SK-N-SH treated with all-trans-retinoic acid at 6 μM for 48 hours (cell line): Measurements from ENCODE around the gene METTL21A.

Experiments
- ARNTL ChIP-seq: fragments of 450-650 bp; formaldehyde crosslinking; IDR thresholded peaks from 2 replicates; pipeline ENCODE4 v1.5.0; 2020; ENCODE audit warnings: low read depth, mild to moderate bottlenecking, moderate library complexity, borderline replicate concordance
- BACH2 ChIP-seq: fragments of 250-450 bp; sonication (Bioruptor Pico); IDR thresholded peaks from 2 replicates; pipeline ENCODE4 v1.9.0; 2021; ENCODE audit warnings: mild to moderate bottlenecking, borderline replicate concordance
- PPARA ChIP-seq: fragments of 250-450 bp; sonication (Bioruptor Pico); IDR thresholded peaks from 2 replicates; pipeline ENCODE4 v1.5.0; 2020; ENCODE audit warnings: mild to moderate bottlenecking, borderline replicate concordance
- SNAI2 ChIP-seq: fragments of 250-450 bp; sonication (Bioruptor Pico); IDR thresholded peaks from 2 replicates; pipeline ENCODE4 v1.5.0; 2020; ENCODE audit warnings: mild to moderate bottlenecking, moderate library complexity
- ZC3H10 ChIP-seq: fragments of 250-450 bp; sonication (Bioruptor Pico); IDR thresholded peaks from 2 replicates; pipeline ENCODE4 v1.5.1; 2021; ENCODE audit warnings: mild to moderate bottlenecking, moderate library complexity
- ZFP3 ChIP-seq: fragments of 250-450 bp; sonication (Bioruptor Pico); IDR thresholded peaks from 2 replicates; pipeline ENCODE4 v1.5.0; 2020; ENCODE audit warnings: mild to moderate bottlenecking, moderate library complexity
- ZFP30 ChIP-seq: fragments of 450-650 bp; formaldehyde crosslinking; IDR thresholded peaks from 2 replicates; pipeline ENCODE4 v1.5.0; 2022; ENCODE audit warnings: mild to moderate bottlenecking, moderate library complexity
- ZNF8 ChIP-seq: fragments of 450-650 bp; formaldehyde crosslinking; IDR thresholded peaks from 2 replicates; pipeline ENCODE4 v1.5.0; 2020; ENCODE audit warnings: mild to moderate bottlenecking, moderate library complexity
- TF ChIP-seq, protein P1 (sequence below): fragments of 250-450 bp; sonication (Bioruptor Pico); IDR thresholded peaks from 2 replicates; pipeline ENCODE4 v1.5.0; 2020; ENCODE audit warnings: mild to moderate bottlenecking, moderate library complexity
- TF ChIP-seq, protein P2 (sequence below): fragments of 250-450 bp; sonication (Bioruptor Pico); IDR thresholded peaks from 2 replicates; pipeline ENCODE4 v1.5.1; 2020; ENCODE audit warnings: low read depth, mild to moderate bottlenecking, moderate library complexity

DNA sequence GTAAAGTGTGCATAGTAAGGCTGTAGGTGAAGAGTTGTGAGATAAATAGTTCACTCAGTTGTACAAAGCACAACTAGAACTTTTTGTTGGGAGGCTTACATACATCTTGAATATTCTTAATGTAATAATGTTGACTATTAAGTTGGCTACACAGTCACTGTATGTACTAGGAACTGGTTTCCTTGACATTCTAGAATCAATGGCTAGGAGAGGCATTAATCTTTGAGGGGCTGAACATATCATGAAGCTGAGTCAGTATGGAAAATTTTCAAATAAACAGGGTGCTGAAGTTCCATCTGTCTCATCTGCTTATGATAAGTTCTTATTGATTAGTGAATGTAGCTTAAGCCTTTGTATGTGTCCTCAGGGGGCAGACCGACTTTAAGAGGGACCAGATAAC is 23.4 kb downstream of the METTL21A start:
- TF ChIP-seq SNAI2 (CRISPR knock-in tag) (no peak), ZFP3 (no peak), ZC3H10 (no peak), PPARA (CRISPR knock-in tag) (no peak), ZNF8 (CRISPR knock-in tag) (no peak), BACH2 (CRISPR knock-in tag) (no peak), ARNTL (CRISPR knock-in tag) (no peak), ZFP30 (CRISPR knock-in tag) (no peak)
- TF ChIP-seq, protein P1, sequence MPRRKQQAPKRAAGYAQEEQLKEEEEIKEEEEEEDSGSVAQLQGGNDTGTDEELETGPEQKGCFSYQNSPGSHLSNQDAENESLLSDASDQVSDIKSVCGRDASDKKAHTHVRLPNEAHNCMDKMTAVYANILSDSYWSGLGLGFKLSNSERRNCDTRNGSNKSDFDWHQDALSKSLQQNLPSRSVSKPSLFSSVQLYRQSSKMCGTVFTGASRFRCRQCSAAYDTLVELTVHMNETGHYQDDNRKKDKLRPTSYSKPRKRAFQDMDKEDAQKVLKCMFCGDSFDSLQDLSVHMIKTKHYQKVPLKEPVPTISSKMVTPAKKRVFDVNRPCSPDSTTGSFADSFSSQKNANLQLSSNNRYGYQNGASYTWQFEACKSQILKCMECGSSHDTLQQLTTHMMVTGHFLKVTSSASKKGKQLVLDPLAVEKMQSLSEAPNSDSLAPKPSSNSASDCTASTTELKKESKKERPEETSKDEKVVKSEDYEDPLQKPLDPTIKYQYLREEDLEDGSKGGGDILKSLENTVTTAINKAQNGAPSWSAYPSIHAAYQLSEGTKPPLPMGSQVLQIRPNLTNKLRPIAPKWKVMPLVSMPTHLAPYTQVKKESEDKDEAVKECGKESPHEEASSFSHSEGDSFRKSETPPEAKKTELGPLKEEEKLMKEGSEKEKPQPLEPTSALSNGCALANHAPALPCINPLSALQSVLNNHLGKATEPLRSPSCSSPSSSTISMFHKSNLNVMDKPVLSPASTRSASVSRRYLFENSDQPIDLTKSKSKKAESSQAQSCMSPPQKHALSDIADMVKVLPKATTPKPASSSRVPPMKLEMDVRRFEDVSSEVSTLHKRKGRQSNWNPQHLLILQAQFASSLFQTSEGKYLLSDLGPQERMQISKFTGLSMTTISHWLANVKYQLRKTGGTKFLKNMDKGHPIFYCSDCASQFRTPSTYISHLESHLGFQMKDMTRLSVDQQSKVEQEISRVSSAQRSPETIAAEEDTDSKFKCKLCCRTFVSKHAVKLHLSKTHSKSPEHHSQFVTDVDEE (CRISPR knock-in tag): no peak
- TF ChIP-seq, protein P2, sequence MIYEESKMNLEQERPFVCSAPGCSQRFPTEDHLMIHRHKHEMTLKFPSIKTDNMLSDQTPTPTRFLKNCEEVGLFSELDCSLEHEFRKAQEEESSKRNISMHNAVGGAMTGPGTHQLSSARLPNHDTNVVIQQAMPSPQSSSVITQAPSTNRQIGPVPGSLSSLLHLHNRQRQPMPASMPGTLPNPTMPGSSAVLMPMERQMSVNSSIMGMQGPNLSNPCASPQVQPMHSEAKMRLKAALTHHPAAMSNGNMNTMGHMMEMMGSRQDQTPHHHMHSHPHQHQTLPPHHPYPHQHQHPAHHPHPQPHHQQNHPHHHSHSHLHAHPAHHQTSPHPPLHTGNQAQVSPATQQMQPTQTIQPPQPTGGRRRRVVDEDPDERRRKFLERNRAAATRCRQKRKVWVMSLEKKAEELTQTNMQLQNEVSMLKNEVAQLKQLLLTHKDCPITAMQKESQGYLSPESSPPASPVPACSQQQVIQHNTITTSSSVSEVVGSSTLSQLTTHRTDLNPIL (CRISPR knock-in tag): no peak
